WTC11 (cell line): Measurements from ENCODE around the gene TUNAR. TPM values are rescaled to one million over a fixed set of nuclear protein-coding genes. Genes with fewer than 3 reads are reported as not detected.

ENCODE experiments used
- ATAC-seq: fragments of 200-7000 bp; cut with Tn5 transposase; 2 replicates; pipeline ENCODE4 v1.10.0; 2021; ENCODE audit warnings: mild to moderate bottlenecking, moderate library complexity
- CTCF ChIA-PET: fragments of 300-600 bp; sonication (Branson Sonifier 250); formaldehyde crosslinking; loops from one replicate; lab custom pipeline; 2021; ENCODE audit warnings: antibody characterized with exemption; lab: Charles Lee
- POLR2A ChIA-PET: fragments of 350-600 bp; sonication (Branson Sonifier 250); formaldehyde crosslinking; loops from one replicate; lab custom pipeline; 2021; ENCODE audit warnings: antibody characterized with exemption; lab: Charles Lee
- DNase-seq: peaks from one replicate; pipeline ENCODE4 v3.0.0; 2021; ENCODE audit warnings: low spot score
- H3K27ac Mint-ChIP-seq: 2 replicates; pipeline ENCODE4 v1.8.0; 2021; ENCODE audit warnings: mixed read lengths
- H3K27me3 Mint-ChIP-seq: 2 replicates; pipeline ENCODE4 v1.8.0; 2021; ENCODE audit warnings: low read depth, mild to moderate bottlenecking, moderate library complexity, mixed read lengths
- H3K36me3 Mint-ChIP-seq: 2 replicates; pipeline ENCODE4 v1.8.0; 2021; ENCODE audit warnings: mixed read lengths
- H3K4me1 Mint-ChIP-seq: 2 replicates; pipeline ENCODE4 v1.8.0; 2022; ENCODE audit warnings: mixed read lengths
- H3K4me3 Mint-ChIP-seq: 2 replicates; pipeline ENCODE4 v1.8.0; 2021; ENCODE audit warnings: mild to moderate bottlenecking, moderate library complexity, mixed read lengths
- H3K9me3 Mint-ChIP-seq: 2 replicates; pipeline ENCODE4 v1.8.0; 2021; ENCODE audit warnings: mixed read lengths
- CBFB ChIP-seq: sonication (generic); formaldehyde crosslinking; IDR thresholded peaks from 2 replicates; pipeline ENCODE4 v1.8.1; 2022; ENCODE audit warnings: mild to moderate bottlenecking, low read depth, missing genetic modification reagents
- CDX4 ChIP-seq: fragments of 250-450 bp; sonication (Bioruptor Pico); IDR thresholded peaks from 2 replicates; pipeline ENCODE4 v1.9.0; 2021; ENCODE audit warnings: moderate library complexity, mild to moderate bottlenecking, inconsistent platforms, borderline replicate concordance
- ETV6 ChIP-seq: sonication (generic); formaldehyde crosslinking; IDR thresholded peaks from 2 replicates; pipeline ENCODE4 v1.8.1; 2022; ENCODE audit warnings: mild to moderate bottlenecking, missing genetic modification reagents
- FOXJ3 ChIP-seq: sonication (generic); formaldehyde crosslinking; IDR thresholded peaks from 2 replicates; pipeline ENCODE4 v1.9.0; 2021; ENCODE audit warnings: missing genetic modification reagents, mild to moderate bottlenecking, borderline replicate concordance
- GABPB1 ChIP-seq: sonication (generic); formaldehyde crosslinking; IDR thresholded peaks from 2 replicates; pipeline ENCODE4 v1.8.1; 2023; ENCODE audit warnings: mild to moderate bottlenecking, missing genetic modification reagents
- HMGA2 ChIP-seq: fragments of 250-450 bp; sonication (Bioruptor Pico); IDR thresholded peaks from 2 replicates; pipeline ENCODE4 v1.4.0; 2021; ENCODE audit warnings: mild to moderate bottlenecking, moderate library complexity
- JAZF1 ChIP-seq: fragments of 250-450 bp; sonication (Bioruptor Pico); IDR thresholded peaks from 2 replicates; pipeline ENCODE4 v1.9.0; 2021; ENCODE audit warnings: moderate library complexity, mild to moderate bottlenecking, inconsistent platforms
- JUN ChIP-seq: sonication (generic); formaldehyde crosslinking; IDR thresholded peaks from 2 replicates; pipeline ENCODE4 v1.8.0; 2023; ENCODE audit warnings: mild to moderate bottlenecking, missing genetic modification reagents
- MAX ChIP-seq: sonication (generic); formaldehyde crosslinking; IDR thresholded peaks from 2 replicates; pipeline ENCODE4 v1.8.0; 2022; ENCODE audit warnings: mild to moderate bottlenecking, missing genetic modification reagents
- MXD4 ChIP-seq: fragments of 250-450 bp; sonication (Bioruptor Pico); IDR thresholded peaks from 2 replicates; pipeline ENCODE4 v1.8.0; 2021; ENCODE audit warnings: mild to moderate bottlenecking, moderate library complexity, borderline replicate concordance
- NR2C2 ChIP-seq: sonication (generic); formaldehyde crosslinking; IDR thresholded peaks from 2 replicates; pipeline ENCODE4 v1.8.0; 2022; ENCODE audit warnings: mild to moderate bottlenecking, missing genetic modification reagents
- PRRX2 ChIP-seq: fragments of 250-450 bp; sonication (Bioruptor Pico); IDR thresholded peaks from 2 replicates; pipeline ENCODE4 v1.8.0; 2021; ENCODE audit warnings: mild to moderate bottlenecking
- USF2 ChIP-seq: sonication (generic); formaldehyde crosslinking; IDR thresholded peaks from 2 replicates; pipeline ENCODE4 v1.8.1; 2023; ENCODE audit warnings: mild to moderate bottlenecking, missing genetic modification reagents, moderate library complexity
- ZBTB21 ChIP-seq: sonication (generic); formaldehyde crosslinking; IDR thresholded peaks from 2 replicates; pipeline ENCODE4 v1.8.1; 2023; ENCODE audit warnings: mild to moderate bottlenecking, missing genetic modification reagents, borderline replicate concordance
- ZBTB43 ChIP-seq: sonication (generic); formaldehyde crosslinking; IDR thresholded peaks from 2 replicates; pipeline ENCODE4 v1.8.1; 2023; ENCODE audit warnings: mild to moderate bottlenecking, missing genetic modification reagents
- ZNF281 ChIP-seq: sonication (generic); formaldehyde crosslinking; IDR thresholded peaks from 2 replicates; pipeline ENCODE4 v1.8.0; 2023; ENCODE audit warnings: mild to moderate bottlenecking, missing genetic modification reagents
- ZNF416 ChIP-seq: fragments of 250-450 bp; sonication (Bioruptor Pico); IDR thresholded peaks from 2 replicates; pipeline ENCODE4 v1.9.0; 2021; ENCODE audit warnings: mild to moderate bottlenecking, inconsistent platforms
- total RNA-seq: library from RNA; stranded (reverse); gene quantifications from 3 replicates; pipeline ENCODE4 v1.2.3, GENCODE V29; 2021
- TF ChIP-seq, protein P1 (sequence below): fragments of 250-450 bp; sonication (Bioruptor Pico); IDR thresholded peaks from 2 replicates; pipeline ENCODE4 v2.1.2; 2022; ENCODE audit warnings: mild to moderate bottlenecking, moderate library complexity
- TF ChIP-seq, protein P2 (sequence below): sonication (generic); formaldehyde crosslinking; IDR thresholded peaks from 2 replicates; pipeline ENCODE4 v1.8.0; 2023; ENCODE audit warnings: missing genetic modification reagents, mild to moderate bottlenecking, borderline replicate concordance

TUNAR gene
- total RNA-seq, 1 experiment from 2014 or later, result 36.3 TPM

- ATAC-seq (no peak), DNase-seq (no peak)
- H3K36me3 Mint-ChIP-seq, result no peaks in the 10 kb centered on the region
- no peaks in the 10 kb centered on the region for H3K4me1 Mint-ChIP-seq
- H3K9me3 Mint-ChIP-seq, result peaks cover 11% of the 10 kb centered on the region
- no peak overlapping the region for H3K27ac Mint-ChIP-seq
- no peak overlapping the region for H3K4me3 Mint-ChIP-seq
- ChIA-PET CTCF (no interaction called here), POLR2A (no interaction called here)
- no peak for TF ChIP-seq CDX4 (CRISPR knock-in tag)
- TF ChIP-seq JAZF1 (CRISPR knock-in tag), result no peak
- no peak for TF ChIP-seq FOXJ3
- TF ChIP-seq ZBTB21 (CRISPR knock-in tag), result no peak
- TF ChIP-seq NR2C2 (CRISPR knock-in tag), result no peak
- no peak for TF ChIP-seq ZNF281 (CRISPR knock-in tag)
- no peak for TF ChIP-seq USF2
- no peak for TF ChIP-seq ETV6 (CRISPR knock-in tag)
- no peak for TF ChIP-seq GABPB1 (CRISPR knock-in tag)
- no peak for TF ChIP-seq ZBTB43
- TF ChIP-seq PRRX2, result no peak
- TF ChIP-seq CBFB (CRISPR knock-in tag), result no peak
- TF ChIP-seq, protein P1, sequence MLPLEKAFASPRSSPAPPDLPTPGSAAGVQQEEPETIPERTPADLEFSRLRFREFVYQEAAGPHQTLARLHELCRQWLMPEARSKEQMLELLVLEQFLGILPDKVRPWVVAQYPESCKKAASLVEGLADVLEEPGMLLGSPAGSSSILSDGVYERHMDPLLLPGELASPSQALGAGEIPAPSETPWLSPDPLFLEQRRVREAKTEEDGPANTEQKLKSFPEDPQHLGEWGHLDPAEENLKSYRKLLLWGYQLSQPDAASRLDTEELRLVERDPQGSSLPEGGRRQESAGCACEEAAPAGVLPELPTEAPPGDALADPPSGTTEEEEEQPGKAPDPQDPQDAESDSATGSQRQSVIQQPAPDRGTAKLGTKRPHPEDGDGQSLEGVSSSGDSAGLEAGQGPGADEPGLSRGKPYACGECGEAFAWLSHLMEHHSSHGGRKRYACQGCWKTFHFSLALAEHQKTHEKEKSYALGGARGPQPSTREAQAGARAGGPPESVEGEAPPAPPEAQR (CRISPR knock-in tag), result no peak
- no peak for TF ChIP-seq MXD4 (CRISPR knock-in tag)
- no peaks in the 10 kb centered on the region for H3K27me3 Mint-ChIP-seq
Measured at GRCh38 chr14:95858893-95859292, 17.7 kb upstream of the TUNAR start.

- TF ChIP-seq MAX (CRISPR knock-in tag), result peak; percentile 22; the same call in 1 of the 2 replicates
- TF ChIP-seq GABPB1 (CRISPR knock-in tag), result no peak
- TF ChIP-seq JUN (CRISPR knock-in tag), result no peak
- TF ChIP-seq HMGA2 (CRISPR knock-in tag), result no peak
- TF ChIP-seq ETV6 (CRISPR knock-in tag), result no peak
- TF ChIP-seq, protein P2, sequence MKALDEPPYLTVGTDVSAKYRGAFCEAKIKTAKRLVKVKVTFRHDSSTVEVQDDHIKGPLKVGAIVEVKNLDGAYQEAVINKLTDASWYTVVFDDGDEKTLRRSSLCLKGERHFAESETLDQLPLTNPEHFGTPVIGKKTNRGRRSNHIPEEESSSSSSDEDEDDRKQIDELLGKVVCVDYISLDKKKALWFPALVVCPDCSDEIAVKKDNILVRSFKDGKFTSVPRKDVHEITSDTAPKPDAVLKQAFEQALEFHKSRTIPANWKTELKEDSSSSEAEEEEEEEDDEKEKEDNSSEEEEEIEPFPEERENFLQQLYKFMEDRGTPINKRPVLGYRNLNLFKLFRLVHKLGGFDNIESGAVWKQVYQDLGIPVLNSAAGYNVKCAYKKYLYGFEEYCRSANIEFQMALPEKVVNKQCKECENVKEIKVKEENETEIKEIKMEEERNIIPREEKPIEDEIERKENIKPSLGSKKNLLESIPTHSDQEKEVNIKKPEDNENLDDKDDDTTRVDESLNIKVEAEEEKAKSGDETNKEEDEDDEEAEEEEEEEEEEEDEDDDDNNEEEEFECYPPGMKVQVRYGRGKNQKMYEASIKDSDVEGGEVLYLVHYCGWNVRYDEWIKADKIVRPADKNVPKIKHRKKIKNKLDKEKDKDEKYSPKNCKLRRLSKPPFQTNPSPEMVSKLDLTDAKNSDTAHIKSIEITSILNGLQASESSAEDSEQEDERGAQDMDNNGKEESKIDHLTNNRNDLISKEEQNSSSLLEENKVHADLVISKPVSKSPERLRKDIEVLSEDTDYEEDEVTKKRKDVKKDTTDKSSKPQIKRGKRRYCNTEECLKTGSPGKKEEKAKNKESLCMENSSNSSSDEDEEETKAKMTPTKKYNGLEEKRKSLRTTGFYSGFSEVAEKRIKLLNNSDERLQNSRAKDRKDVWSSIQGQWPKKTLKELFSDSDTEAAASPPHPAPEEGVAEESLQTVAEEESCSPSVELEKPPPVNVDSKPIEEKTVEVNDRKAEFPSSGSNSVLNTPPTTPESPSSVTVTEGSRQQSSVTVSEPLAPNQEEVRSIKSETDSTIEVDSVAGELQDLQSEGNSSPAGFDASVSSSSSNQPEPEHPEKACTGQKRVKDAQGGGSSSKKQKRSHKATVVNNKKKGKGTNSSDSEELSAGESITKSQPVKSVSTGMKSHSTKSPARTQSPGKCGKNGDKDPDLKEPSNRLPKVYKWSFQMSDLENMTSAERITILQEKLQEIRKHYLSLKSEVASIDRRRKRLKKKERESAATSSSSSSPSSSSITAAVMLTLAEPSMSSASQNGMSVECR, result no peak
- TF ChIP-seq ZNF416, result no peak
- ChIA-PET CTCF (no interaction called here), POLR2A (no interaction called here)
- H3K9me3 Mint-ChIP-seq, result peaks cover 17% of the 10 kb centered on the region
- peaks cover 12% of the 10 kb centered on the region for H3K27me3 Mint-ChIP-seq
- H3K36me3 Mint-ChIP-seq, result no peaks in the 10 kb centered on the region; the same call in 1 of the 2 replicates
- no peak overlapping the region for H3K27ac Mint-ChIP-seq
- ATAC-seq (peak; percentile 81), DNase-seq (no peak)
- no peak overlapping the region for H3K4me3 Mint-ChIP-seq
- H3K4me1 Mint-ChIP-seq, result no peaks in the 10 kb centered on the region
Measured at GRCh38 chr14:95862243-95862642, 14.4 kb upstream of the TUNAR start.
